NCI-H1436 treated with DMSO at 0.1 percent for 48 hours (cell line): ENCODE results near the gene GTF2H1.
"Not testable (repeated sequence)": the region's sequence is repeated elsewhere in the genome, so short reads cannot be mapped to it uniquely, and the experiment has no call there.

Experiments used
- DNase-seq: peaks from one replicate; lab custom pipeline; 2025; lab: John Stamatoyannopoulos, UW

Gene GTF2H1

GRCh38 chr11:18319914-18320313 lies 2.5 kb upstream of the GTF2H1 start:
- no peak for DNase-seq

GRCh38 chr11:18320617-18321016 lies 1.8 kb upstream of the GTF2H1 start:
- no peak for DNase-seq

GRCh38 chr11:18321578-18321968 lies 794 bp upstream of the GTF2H1 start:
- no peak for DNase-seq

- DNase-seq: no peak
These were observed 627 bp downstream of the GTF2H1 start for GRCh38 chr11:18322818-18323570.

GRCh38 chr11:18323881-18324280 lies 1.5 kb downstream of the GTF2H1 start:
- DNase-seq: not testable (repeated sequence)

- DNase-seq: no peak
These were observed 2.0 kb downstream of the GTF2H1 start for GRCh38 chr11:18324381-18324780.

- DNase-seq: no peak
These were observed 7.0 kb downstream of the GTF2H1 start for GRCh38 chr11:18329196-18329870.

GRCh38 chr11:18330921-18331320 lies 8.6 kb downstream of the GTF2H1 start:
- DNase-seq: no peak

- DNase-seq: no peak
These were observed 9.9 kb downstream of the GTF2H1 start for GRCh38 chr11:18332302-18332701.

- no peak for DNase-seq
These were observed 10.5 kb downstream of the GTF2H1 start for GRCh38 chr11:18332891-18333290.

GRCh38 chr11:18347471-18348125 lies 25.2 kb downstream of the GTF2H1 start:
- DNase-seq: no peak

- no peak for DNase-seq
These were observed 30.2 kb downstream of the GTF2H1 start for GRCh38 chr11:18352581-18352980.

GRCh38 chr11:18358646-18359045 lies 36.3 kb downstream of the GTF2H1 start:
- no peak for DNase-seq

- DNase-seq: no peak
These were observed 38.8 kb downstream of the GTF2H1 start for GRCh38 chr11:18361154-18361553.

- no peak for DNase-seq
These were observed 42.2 kb downstream of the GTF2H1 start for GRCh38 chr11:18364495-18365073.

- no peak for DNase-seq
These were observed 43.4 kb downstream of the GTF2H1 start for GRCh38 chr11:18365741-18366140.

- no peak for DNase-seq
These were observed 43.9 kb downstream of the GTF2H1 start for GRCh38 chr11:18366286-18366685.

GRCh38 chr11:18367431-18367830 lies 45.1 kb downstream of the GTF2H1 start:
- DNase-seq: no peak

- DNase-seq: no peak
These were observed 45.9 kb downstream of the GTF2H1 start for GRCh38 chr11:18368221-18368620.

- DNase-seq: no peak
These were observed 47.0 kb downstream of the GTF2H1 start for GRCh38 chr11:18369398-18369797.

- DNase-seq: no peak
These were observed 48.9 kb downstream of the GTF2H1 start for GRCh38 chr11:18371279-18371678.

- DNase-seq: no peak
These were observed 49.8 kb downstream of the GTF2H1 start for GRCh38 chr11:18372201-18372600.

GRCh38 chr11:18374956-18375355 lies 52.6 kb downstream of the GTF2H1 start:
- DNase-seq: no peak
